Chondrocyte (in vitro differentiated cells): Measurements from ENCODE around the gene CARD18. TPM values are rescaled to one million over a fixed set of nuclear protein-coding genes. Genes with fewer than 3 reads are reported as not detected.
"Not testable (repeated sequence)": the region's sequence is repeated elsewhere in the genome, so short reads cannot be mapped to it uniquely, and the experiment has no call there.

Source experiments
- DNase-seq: peaks from one replicate; pipeline ENCODE4 v3.0.0; 2021; ENCODE audit warnings: mixed read lengths, low spot score
- H3K27ac Mint-ChIP-seq: one replicate; pipeline ENCODE4 v1.8.0; 2021; ENCODE audit warnings: mild to moderate bottlenecking, moderate library complexity, mixed read lengths; ENCODE audit not compliant: unreplicated experiment
- H3K27me3 Mint-ChIP-seq: 2 replicates; pipeline ENCODE4 v1.8.0; 2021; ENCODE audit warnings: low read depth, mixed read lengths
- H3K36me3 Mint-ChIP-seq: 2 replicates; pipeline ENCODE4 v1.8.0; 2021; ENCODE audit warnings: low read depth, mixed read lengths
- H3K4me1 Mint-ChIP-seq: 2 replicates; pipeline ENCODE4 v1.8.0; 2021; ENCODE audit warnings: low read depth, mild to moderate bottlenecking, mixed read lengths
- H3K4me3 Mint-ChIP-seq: one replicate; pipeline ENCODE4 v1.8.0; 2021; ENCODE audit warnings: mild to moderate bottlenecking, moderate library complexity, mixed read lengths; ENCODE audit not compliant: unreplicated experiment
- H3K9me3 Mint-ChIP-seq: 2 replicates; pipeline ENCODE4 v1.8.0; 2021; ENCODE audit warnings: low read depth, mixed read lengths
- CTCF ChIP-seq: fragments of 200-600 bp; sonication (generic); IDR thresholded peaks from 2 replicates; pipeline ENCODE4 v1.5.0; 2021; ENCODE audit warnings: antibody characterized with exemption, mild to moderate bottlenecking, moderate library complexity
- total RNA-seq: library from RNA; stranded (reverse); gene quantifications from 3 replicates; pipeline ENCODE4 v1.2.1, GENCODE V29; 2021

CARD18 gene
- total RNA-seq, 1 donor from 2014 or later = not detected

GRCh38 chr11:105109321-105109720 is 30.2 kb downstream of the CARD18 start:
- Mint-ChIP-seq H3K4me1 (no peaks in the 10 kb centered on the region), H3K27ac (no peak overlapping the region), H3K4me3 (no peak overlapping the region), H3K9me3 (no peaks in the 10 kb centered on the region), H3K27me3 (peaks cover 10% of the 10 kb centered on the region), H3K36me3 (no peaks in the 10 kb centered on the region)
- TF ChIP-seq CTCF = no peak
- DNase-seq = no peak

GRCh38 chr11:105108247-105108646 is 31.3 kb downstream of the CARD18 start:
- Mint-ChIP-seq H3K4me3 (no peak overlapping the region), H3K9me3 (no peaks in the 10 kb centered on the region), H3K27ac (no peak overlapping the region), H3K27me3 (peaks cover 10% of the 10 kb centered on the region), H3K36me3 (no peaks in the 10 kb centered on the region), H3K4me1 (no peaks in the 10 kb centered on the region)
- TF ChIP-seq CTCF = no peak
- no peak for DNase-seq

- H3K4me1 Mint-ChIP-seq, DNase-seq, H3K4me3 Mint-ChIP-seq, H3K27ac Mint-ChIP-seq, H3K36me3 Mint-ChIP-seq, H3K27me3 Mint-ChIP-seq, H3K9me3 Mint-ChIP-seq: not testable (repeated sequence)
These were observed 32.2 kb downstream of the CARD18 start for GRCh38 chr11:105107226-105107825.

GRCh38 chr11:105106140-105106539 is 33.4 kb downstream of the CARD18 start:
- Mint-ChIP-seq H3K36me3 (no peaks in the 10 kb centered on the region), H3K4me1 (no peaks in the 10 kb centered on the region), H3K4me3 (no peak overlapping the region), H3K27me3 (peaks cover 4% of the 10 kb centered on the region), H3K9me3 (no peaks in the 10 kb centered on the region), H3K27ac (no peak overlapping the region)
- DNase-seq = no peak
- no peak for TF ChIP-seq CTCF

- no peak for DNase-seq
- Mint-ChIP-seq H3K27ac (no peak overlapping the region), H3K9me3 (no peaks in the 10 kb centered on the region), H3K36me3 (no peaks in the 10 kb centered on the region), H3K4me3 (no peak overlapping the region), H3K27me3 (peaks cover 4% of the 10 kb centered on the region), H3K4me1 (no peaks in the 10 kb centered on the region)
- no peak for TF ChIP-seq CTCF
These were observed 35.3 kb downstream of the CARD18 start for GRCh38 chr11:105104292-105104691.

GRCh38 chr11:105103336-105103735 is 36.2 kb downstream of the CARD18 start:
- no peak for TF ChIP-seq CTCF
- Mint-ChIP-seq H3K4me3 (no peak overlapping the region), H3K4me1 (no peaks in the 10 kb centered on the region), H3K9me3 (no peaks in the 10 kb centered on the region), H3K27ac (no peak overlapping the region), H3K27me3 (peaks cover 3% of the 10 kb centered on the region), H3K36me3 (no peaks in the 10 kb centered on the region)
- DNase-seq = no peak

GRCh38 chr11:105102079-105102581 is 37.4 kb downstream of the CARD18 start:
- H3K9me3 Mint-ChIP-seq = not testable (repeated sequence)

More at GRCh38 chr11:105102079-105102581, 37.4 kb downstream of the CARD18 start:
- H3K36me3 Mint-ChIP-seq, H3K4me1 Mint-ChIP-seq, H3K4me3 Mint-ChIP-seq, H3K27ac Mint-ChIP-seq, DNase-seq, H3K27me3 Mint-ChIP-seq: not testable (repeated sequence)
